Muscle layer of colon (tissue), 2 donors: ENCODE results near the gene DGKH.

Source experiments
- H3K27ac ChIP-seq: one replicate; pipeline ENCODE4 v1.7.0; 2013; ENCODE audit warnings: low read depth, mild to moderate bottlenecking, low read length, moderate library complexity
- H3K27me3 ChIP-seq, 2 donors: one replicate each; pipeline ENCODE4 v1.7.0; 2013; ENCODE audit warnings: low read length in 2 of 2, mild to moderate bottlenecking in 2 of 2; ENCODE audit not compliant: insufficient read depth in 2 of 2, control insufficient read depth in 1 of 2
- H3K36me3 ChIP-seq: one replicate; pipeline ENCODE4 v1.7.0; 2013; ENCODE audit warnings: mild to moderate bottlenecking, low read length; ENCODE audit not compliant: insufficient read depth
- H3K4me1 ChIP-seq: one replicate; pipeline ENCODE4 v1.7.0; 2013; ENCODE audit warnings: mild to moderate bottlenecking, low read length; ENCODE audit not compliant: insufficient read depth
- H3K4me3 ChIP-seq, 2 donors: one replicate each; pipeline ENCODE4 v1.7.0; 2013; ENCODE audit warnings: low read length in 2 of 2, low read depth in 1 of 2, mild to moderate bottlenecking in 1 of 2, moderate library complexity in 1 of 2
- H3K9ac ChIP-seq: one replicate; pipeline ENCODE4 v1.7.0; 2013; ENCODE audit warnings: low read length
- H3K9me3 ChIP-seq: one replicate; pipeline ENCODE4 v1.7.0; 2013; ENCODE audit warnings: mild to moderate bottlenecking, low read length
- donor health status: abdominal sarcoma.
- donor health status: Adenocarcinoma of cecum.

Gene DGKH

DNA sequence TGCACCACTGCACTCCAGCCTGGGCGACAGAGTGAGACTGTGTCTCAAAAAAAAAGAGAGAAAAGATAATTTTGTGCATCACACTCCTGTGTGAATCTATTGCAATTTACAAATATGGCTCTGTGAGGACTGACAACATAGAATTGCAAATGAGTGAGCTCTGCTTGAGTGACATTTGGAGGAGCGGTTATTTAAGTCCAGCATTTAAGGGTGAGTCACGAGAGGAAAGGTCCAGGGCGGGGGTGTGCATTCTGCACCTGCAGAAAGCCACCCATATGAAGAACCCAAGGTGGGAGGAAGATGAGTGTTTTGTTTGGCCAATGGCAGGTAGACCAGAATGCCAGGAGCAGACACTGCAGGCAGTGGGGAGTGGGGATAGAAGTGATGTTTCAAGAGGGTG lies 58.5 kb downstream of the DGKH start:
- H3K27ac ChIP-seq = no peak overlapping the region
- H3K36me3 ChIP-seq = no peaks in the 10 kb centered on the region
- H3K9ac ChIP-seq = no peak overlapping the region
- peaks cover 6% of the 10 kb centered on the region for H3K4me1 ChIP-seq
- no peak overlapping the region for H3K4me3 ChIP-seq
- no peaks in the 10 kb centered on the region for H3K27me3 ChIP-seq
- H3K9me3 ChIP-seq = no peaks in the 10 kb centered on the region

GRCh38 chr13:42107421-42107820 lies 59.0 kb downstream of the DGKH start:
- Histone ChIP-seq H3K36me3 (no peaks in the 10 kb centered on the region), H3K27me3 (no peaks in the 10 kb centered on the region), H3K9me3 (no peaks in the 10 kb centered on the region), H3K27ac (no peak overlapping the region), H3K9ac (no peak overlapping the region), H3K4me3 (no peak overlapping the region), H3K4me1 (peaks cover 6% of the 10 kb centered on the region)

- H3K27me3 ChIP-seq = no peaks in the 10 kb centered on the region
- H3K9me3 ChIP-seq = no peaks in the 10 kb centered on the region
- peaks cover 6% of the 10 kb centered on the region for H3K4me1 ChIP-seq
- no peak overlapping the region for H3K27ac ChIP-seq
- no peak overlapping the region for H3K4me3 ChIP-seq
- no peak overlapping the region for H3K9ac ChIP-seq
- no peaks in the 10 kb centered on the region for H3K36me3 ChIP-seq
Observed at GRCh38 chr13:42108217-42108616, 59.8 kb downstream of the DGKH start.

DNA sequence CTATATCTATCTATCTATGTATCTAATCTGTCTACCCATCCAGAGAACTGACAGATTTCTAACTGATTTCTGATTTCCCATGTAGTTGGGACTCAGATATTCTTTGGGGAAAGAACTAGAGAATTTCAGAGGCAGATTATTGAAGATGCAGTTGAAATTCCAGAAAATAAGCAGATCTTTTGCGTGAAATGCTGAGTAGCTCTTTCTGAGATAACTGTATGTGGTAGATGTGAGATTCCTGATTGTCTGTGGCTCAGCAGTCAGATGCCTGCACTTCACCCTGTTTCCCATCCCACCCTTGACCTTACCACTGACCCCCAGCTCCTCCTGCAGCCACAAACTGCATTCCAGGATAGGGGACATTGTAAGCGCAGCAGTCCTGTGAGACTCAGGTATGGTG lies 61.5 kb downstream of the DGKH start:
- no peak overlapping the region for H3K27ac ChIP-seq
- H3K4me1 ChIP-seq = peaks cover 11% of the 10 kb centered on the region
- no peaks in the 10 kb centered on the region for H3K27me3 ChIP-seq
- H3K36me3 ChIP-seq = no peaks in the 10 kb centered on the region
- H3K9me3 ChIP-seq = no peaks in the 10 kb centered on the region
- no peak overlapping the region for H3K9ac ChIP-seq
- no peak overlapping the region for H3K4me3 ChIP-seq

GRCh38 chr13:42110410-42111155 lies 62.1 kb downstream of the DGKH start:
- Histone ChIP-seq H3K4me1 (peaks cover 11% of the 10 kb centered on the region), H3K4me3 (no peak overlapping the region), H3K9me3 (no peaks in the 10 kb centered on the region), H3K27me3 (no peaks in the 10 kb centered on the region), H3K27ac (no peak overlapping the region), H3K36me3 (no peaks in the 10 kb centered on the region), H3K9ac (no peak overlapping the region)

- H3K4me3 ChIP-seq = no peak overlapping the region
- no peaks in the 10 kb centered on the region for H3K9me3 ChIP-seq
- H3K27me3 ChIP-seq = no peaks in the 10 kb centered on the region
- H3K4me1 ChIP-seq = peaks cover 18% of the 10 kb centered on the region
- no peaks in the 10 kb centered on the region for H3K36me3 ChIP-seq
- H3K27ac ChIP-seq = no peak overlapping the region
- no peak overlapping the region for H3K9ac ChIP-seq
Observed at GRCh38 chr13:42112864-42113263, 64.4 kb downstream of the DGKH start.

- no peaks in the 10 kb centered on the region for H3K27me3 ChIP-seq
- H3K27ac ChIP-seq = no peak overlapping the region
- H3K4me3 ChIP-seq = no peak overlapping the region
- H3K4me1 ChIP-seq = peaks cover 18% of the 10 kb centered on the region
- no peaks in the 10 kb centered on the region for H3K9me3 ChIP-seq
- no peaks in the 10 kb centered on the region for H3K36me3 ChIP-seq
- no peak overlapping the region for H3K9ac ChIP-seq
Observed at GRCh38 chr13:42113478-42113877, 65.0 kb downstream of the DGKH start.

DNA sequence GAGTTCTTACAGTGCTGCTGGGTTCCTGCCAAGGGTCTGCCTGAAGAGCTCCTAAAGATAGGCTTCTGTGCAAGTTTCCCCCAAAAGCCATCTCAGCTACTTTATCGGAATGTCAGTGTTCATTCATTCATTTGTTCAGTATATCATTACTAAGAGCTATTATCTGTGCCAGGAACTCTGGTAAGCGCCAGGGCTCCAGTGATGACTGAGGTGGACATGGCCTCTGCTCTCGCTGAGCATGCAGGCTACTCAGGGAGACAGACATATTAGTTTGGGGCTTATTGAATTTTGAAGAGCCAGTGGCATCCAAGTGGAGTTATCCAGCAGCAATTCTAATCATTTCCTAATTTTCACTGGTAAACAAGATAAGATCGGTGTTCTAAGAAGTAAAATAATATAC lies 65.8 kb downstream of the DGKH start:
- H3K4me3 ChIP-seq = no peak overlapping the region

DNA sequence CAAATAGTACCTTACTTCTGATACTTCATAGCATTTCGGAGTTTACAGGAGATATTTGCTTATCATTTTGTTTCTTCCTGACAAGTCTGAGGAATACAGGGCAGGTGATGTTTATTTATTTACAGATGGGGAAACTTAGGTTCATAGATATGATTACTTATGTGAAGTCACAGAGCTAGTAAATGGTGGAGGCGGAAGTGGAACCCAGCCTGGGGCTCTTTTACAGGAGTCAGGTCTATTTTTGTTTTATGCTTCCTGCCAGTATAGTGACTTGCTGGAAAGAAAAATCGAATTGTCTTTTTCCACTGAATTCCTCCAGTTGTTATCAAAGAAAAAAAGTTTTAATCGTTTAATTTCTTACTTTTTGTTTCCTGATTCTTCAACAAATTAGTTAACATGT lies 66.5 kb downstream of the DGKH start:
- H3K9me3 ChIP-seq = no peaks in the 10 kb centered on the region
- peaks cover 18% of the 10 kb centered on the region for H3K4me1 ChIP-seq
- H3K36me3 ChIP-seq = no peaks in the 10 kb centered on the region

More for the DNA sequence above, 65.8 kb downstream of the DGKH start:
- Histone ChIP-seq H3K9me3 (no peaks in the 10 kb centered on the region), H3K27ac (no peak overlapping the region), H3K9ac (no peak overlapping the region), H3K4me1 (peaks cover 18% of the 10 kb centered on the region), H3K27me3 (no peaks in the 10 kb centered on the region), H3K36me3 (no peaks in the 10 kb centered on the region)

GRCh38 chr13:42116225-42116624 lies 67.8 kb downstream of the DGKH start:
- Histone ChIP-seq H3K27ac (no peak overlapping the region), H3K9me3 (no peaks in the 10 kb centered on the region), H3K36me3 (no peaks in the 10 kb centered on the region), H3K27me3 (no peaks in the 10 kb centered on the region), H3K4me1 (peaks cover 11% of the 10 kb centered on the region), H3K4me3 (no peak overlapping the region), H3K9ac (no peak overlapping the region)

More for the DNA sequence above, 66.5 kb downstream of the DGKH start:
- Histone ChIP-seq H3K27ac (no peak overlapping the region), H3K4me3 (no peak overlapping the region), H3K9ac (no peak overlapping the region), H3K27me3 (no peaks in the 10 kb centered on the region)

GRCh38 chr13:42119041-42119440 lies 70.6 kb downstream of the DGKH start:
- Histone ChIP-seq H3K4me3 (no peak overlapping the region), H3K4me1 (peaks cover 9% of the 10 kb centered on the region)

DNA sequence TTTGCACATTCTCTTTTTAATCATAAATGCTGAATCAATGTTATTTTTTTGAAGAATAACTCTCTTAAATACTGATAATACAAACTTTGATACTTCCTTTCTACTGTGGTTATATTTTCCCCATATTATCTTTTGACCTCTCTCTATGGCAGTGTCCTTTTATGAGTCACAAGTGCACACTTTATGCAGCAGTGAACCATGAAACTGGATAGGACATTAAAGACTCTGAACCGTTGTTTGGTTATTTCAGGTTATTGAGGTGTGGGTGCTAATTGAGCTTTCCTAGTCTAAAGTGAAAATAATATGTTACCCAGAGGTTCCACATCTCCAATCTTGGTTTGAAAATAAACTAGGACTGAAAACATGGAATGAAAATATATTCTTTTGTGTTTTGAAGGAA lies 71.4 kb downstream of the DGKH start:
- Histone ChIP-seq H3K9ac (no peak overlapping the region), H3K4me1 (peaks cover 6% of the 10 kb centered on the region), H3K36me3 (no peaks in the 10 kb centered on the region), H3K27ac (no peak overlapping the region), H3K4me3 (no peak overlapping the region), H3K27me3 (no peaks in the 10 kb centered on the region), H3K9me3 (no peaks in the 10 kb centered on the region)

More at GRCh38 chr13:42119041-42119440, 70.6 kb downstream of the DGKH start:
- Histone ChIP-seq H3K36me3 (no peaks in the 10 kb centered on the region), H3K9ac (no peak overlapping the region), H3K27me3 (no peaks in the 10 kb centered on the region), H3K9me3 (no peaks in the 10 kb centered on the region), H3K27ac (no peak overlapping the region)
